COR-L47 (cell line): ENCODE measurements around the gene PCSK5.

ENCODE experiments used
- DNase-seq: peaks from one replicate; lab custom pipeline; 2025; lab: John Stamatoyannopoulos, UW

The PCSK5 gene

DNA sequence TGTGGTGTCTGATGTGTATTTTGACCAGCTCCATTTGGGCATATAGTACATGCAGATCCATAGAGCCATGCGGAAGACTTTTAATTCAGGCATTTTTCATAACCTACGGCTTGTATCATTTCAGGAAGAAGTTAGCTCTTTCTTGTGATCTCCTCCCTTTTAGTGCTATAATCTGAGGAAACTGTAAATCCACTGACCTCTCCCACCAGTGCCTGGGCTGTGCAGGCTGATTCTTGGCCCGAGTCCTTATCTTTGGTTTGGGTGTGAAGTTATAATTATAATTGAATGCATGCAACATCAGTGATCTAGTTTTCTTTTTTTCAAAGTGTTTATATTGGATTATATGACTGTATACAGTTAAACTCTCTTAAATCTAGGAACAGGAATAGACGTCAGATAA is 247.9 kb downstream of the PCSK5 start:
- no peak for DNase-seq

DNA sequence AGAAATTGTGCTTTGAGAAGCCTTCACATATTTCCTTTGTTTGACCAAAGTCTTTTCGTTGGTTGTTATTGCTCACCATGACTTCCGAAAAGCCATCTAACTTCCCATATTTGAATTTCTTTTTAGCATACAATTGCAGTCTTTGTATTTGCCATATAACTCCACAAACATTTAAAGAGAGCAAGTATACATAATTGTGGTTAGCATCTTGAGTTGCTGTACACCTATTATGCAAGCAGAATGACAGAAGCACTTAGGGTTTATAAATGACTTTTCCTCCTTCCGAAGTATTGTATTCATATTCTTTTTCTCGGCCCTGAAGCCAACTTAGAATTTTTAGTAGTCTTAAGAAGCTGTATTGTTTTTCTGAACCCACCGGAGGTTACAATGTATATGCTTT is 253.4 kb downstream of the PCSK5 start:
- DNase-seq: no peak

- no peak for DNase-seq
Observed at GRCh38 chr9:76150013-76150412, 259.5 kb downstream of the PCSK5 start.

- DNase-seq: no peak
Observed at GRCh38 chr9:76151267-76151666, 260.8 kb downstream of the PCSK5 start.

DNA sequence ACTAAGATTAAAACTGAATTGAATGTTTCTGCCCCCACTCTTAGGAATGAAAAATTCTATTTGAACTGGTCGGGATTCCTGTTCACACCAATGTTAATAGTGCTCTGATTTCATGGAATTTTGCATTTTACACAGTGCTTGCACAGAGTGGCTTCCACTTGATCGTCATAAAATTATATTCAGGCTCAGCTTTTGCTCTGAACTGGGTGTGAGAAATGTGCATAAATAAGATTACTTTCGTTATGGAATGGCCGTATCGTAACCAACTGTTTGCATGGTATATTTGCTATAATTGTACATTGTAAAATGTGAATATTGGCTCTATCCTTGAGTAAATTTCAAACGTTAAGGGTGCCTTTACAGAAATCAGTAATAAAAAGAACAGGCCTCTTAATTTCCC is 262.9 kb downstream of the PCSK5 start:
- DNase-seq: no peak

- DNase-seq: no peak
Observed at GRCh38 chr9:76153902-76154629, 263.6 kb downstream of the PCSK5 start.

GRCh38 chr9:76155361-76155760 is 264.9 kb downstream of the PCSK5 start:
- DNase-seq: no peak

- DNase-seq: no peak
Observed at GRCh38 chr9:76158713-76159112, 268.2 kb downstream of the PCSK5 start.

DNA sequence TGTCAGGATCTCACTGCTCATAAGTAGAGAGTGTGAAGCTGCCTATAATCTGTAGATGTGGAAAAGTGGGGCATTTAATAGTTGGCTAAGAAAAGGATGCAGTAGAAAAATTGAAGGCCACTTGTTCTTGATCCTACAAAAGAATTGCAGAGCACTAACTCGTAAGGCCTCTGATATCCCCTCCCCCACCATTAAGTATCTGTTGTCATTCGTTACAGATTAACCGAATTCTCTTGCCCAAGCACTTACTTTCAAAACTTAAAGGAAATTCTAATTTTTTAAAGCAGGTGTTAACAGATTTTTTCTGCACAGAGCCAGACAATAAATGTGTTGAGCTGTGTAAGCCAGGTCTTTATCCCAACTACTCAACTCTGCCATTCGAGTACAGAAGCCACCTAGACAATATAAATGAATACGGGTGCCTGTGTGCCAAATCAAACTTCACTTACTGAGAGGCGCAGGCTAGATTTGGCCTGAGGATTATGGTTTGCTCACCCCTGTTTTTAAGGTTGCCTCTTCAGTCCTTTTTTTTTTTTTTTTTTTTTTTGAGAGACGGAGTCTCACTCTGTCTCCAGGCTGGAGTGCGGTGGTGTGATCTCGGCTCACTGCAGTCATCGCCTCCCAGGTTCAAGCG is 268.9 kb downstream of the PCSK5 start:
- DNase-seq: no peak

DNA sequence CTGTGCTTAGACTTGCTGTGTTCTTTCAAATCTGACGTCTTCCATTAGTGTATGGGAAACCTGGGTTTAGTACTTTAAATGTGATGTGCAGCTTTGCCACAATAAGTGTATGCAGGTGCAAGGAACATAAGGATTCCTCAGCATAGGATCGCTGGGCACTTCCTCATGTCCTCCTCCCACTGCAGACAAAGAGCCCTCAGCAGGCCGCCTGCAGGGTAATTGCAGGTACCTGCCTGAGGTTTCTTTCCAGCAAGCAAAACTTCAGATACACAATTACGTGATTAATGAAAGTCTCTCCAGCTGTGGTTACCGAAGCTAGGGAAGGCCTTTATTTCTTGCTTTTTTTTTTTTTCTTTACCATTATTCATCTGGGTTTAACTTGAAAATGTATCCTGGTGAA is 270.6 kb downstream of the PCSK5 start:
- peak; percentile 57 for DNase-seq

DNA sequence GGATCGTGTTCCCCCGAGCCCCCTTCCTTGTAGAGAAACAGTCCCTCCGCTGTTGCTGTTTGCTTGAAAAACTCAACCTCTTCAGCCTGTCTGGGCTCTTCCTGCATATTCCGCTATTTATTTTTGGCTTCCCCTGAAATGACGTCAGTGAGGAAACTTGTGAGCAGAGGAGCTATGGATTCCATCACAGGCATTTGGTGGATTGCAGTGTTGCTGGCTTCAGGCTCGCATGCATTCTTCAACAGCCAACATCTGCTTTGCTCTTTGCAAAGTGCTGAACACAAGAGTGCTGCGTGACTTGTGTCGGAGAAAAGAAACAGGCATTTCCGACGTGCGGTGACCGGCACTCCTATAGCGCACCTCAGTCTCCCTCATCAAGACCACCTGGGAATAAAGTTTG is 271.1 kb downstream of the PCSK5 start:
- no peak for DNase-seq

DNA sequence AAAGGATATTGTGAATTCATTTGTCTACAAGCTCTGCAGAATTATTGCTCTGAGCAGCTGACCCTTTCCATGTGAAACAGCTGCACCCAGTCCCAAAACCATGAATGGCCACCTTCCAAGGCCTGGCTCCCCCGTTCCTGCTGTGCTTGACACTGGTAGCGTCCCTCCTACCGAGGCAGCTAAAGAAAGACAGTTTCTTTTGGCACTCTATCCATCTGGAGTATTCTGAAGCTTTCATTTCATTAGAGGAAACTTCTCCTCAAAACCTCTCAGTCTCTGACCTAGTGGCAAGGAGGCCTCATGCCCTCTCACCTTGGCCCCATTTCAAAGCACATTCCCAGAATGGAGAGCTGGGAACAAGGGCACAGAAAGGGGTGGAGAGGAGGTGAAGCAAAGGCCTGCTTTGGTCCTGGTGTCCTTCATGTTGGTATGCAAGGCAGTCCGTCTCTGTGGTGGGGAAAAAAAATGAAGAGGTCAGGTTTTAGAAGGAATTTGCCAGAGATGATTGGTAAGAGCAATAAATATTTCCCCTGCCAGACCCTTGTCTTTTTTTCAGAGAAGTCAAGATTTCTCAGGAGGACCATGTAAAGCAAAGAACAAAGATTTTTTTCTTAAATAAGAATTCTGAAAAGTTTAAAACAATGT is 271.7 kb downstream of the PCSK5 start:
- DNase-seq: no peak

- no peak for DNase-seq
Observed at GRCh38 chr9:76162751-76163500, 272.5 kb downstream of the PCSK5 start.

- DNase-seq: no peak
Observed at GRCh38 chr9:76166526-76166925, 276.1 kb downstream of the PCSK5 start.

GRCh38 chr9:76176171-76176570 is 285.7 kb downstream of the PCSK5 start:
- DNase-seq: no peak

DNA sequence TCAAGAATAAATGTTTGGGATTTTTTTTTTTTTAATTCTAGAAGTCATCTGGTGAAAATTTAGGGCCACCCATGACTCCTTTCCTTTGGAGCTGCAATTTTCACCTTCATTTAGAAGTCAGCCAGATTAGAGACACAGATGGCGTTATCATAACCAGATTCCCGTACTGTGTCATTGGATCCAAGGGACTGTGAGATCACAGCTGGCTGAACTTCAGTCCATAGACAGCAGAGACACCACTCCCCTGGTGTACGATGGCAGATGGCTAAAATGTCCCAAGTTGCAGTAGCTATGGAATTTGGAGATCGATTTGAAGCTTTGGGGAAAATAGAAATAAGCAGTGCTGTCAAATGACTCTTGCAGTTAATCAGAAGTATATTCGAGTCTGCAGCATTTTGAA is 287.5 kb downstream of the PCSK5 start:
- no peak for DNase-seq

DNA sequence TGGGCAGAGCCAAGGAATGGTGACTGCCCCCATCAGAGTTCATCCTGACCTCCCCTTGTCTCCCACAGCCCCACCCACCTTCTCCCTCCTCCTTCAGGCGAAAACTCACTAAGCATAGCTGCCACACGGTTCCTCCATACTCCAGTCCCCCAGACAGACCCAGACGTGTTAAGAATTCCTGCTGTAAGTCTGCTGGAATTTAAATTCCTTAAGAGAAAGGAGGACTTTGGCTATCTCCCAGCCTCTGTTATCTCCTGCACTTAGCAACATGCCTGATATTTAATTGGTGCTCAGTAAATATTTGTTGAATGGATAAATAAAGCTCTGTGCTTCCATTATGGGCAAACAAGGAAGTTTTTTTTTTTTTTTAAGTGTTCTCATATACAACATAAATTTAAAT is 290.1 kb downstream of the PCSK5 start:
- DNase-seq: no peak

DNA sequence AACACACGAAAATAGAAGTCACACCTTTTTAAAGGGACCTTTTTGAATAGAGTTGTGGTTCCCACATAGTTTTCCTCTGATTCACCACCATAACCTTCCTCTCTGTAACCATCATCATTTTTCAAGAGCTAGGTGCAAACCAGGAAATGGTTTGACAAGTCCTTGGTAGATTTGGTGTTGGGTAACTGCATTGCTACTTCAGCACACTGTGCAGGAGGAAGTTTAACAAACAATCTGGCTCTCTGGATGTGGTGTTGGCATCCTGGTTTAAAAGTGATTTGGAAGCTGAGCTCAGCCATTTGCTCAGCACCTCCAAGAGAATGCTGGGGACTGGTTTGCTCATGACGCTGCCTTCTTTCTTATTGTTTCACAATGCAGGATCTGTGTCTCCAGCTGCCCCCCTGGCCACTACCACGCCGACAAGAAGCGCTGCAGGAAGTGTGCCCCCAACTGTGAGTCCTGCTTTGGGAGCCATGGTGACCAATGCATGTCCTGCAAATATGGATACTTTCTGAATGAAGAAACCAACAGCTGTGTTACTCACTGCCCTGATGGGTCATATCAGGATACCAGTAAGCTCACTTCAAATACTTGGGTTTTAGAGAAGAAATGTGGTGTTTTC is 290.7 kb downstream of the PCSK5 start:
- DNase-seq: no peak

GRCh38 chr9:76181781-76182180 is 291.3 kb downstream of the PCSK5 start:
- DNase-seq: no peak

GRCh38 chr9:76185432-76185831 is 295.0 kb downstream of the PCSK5 start:
- no peak for DNase-seq

DNA sequence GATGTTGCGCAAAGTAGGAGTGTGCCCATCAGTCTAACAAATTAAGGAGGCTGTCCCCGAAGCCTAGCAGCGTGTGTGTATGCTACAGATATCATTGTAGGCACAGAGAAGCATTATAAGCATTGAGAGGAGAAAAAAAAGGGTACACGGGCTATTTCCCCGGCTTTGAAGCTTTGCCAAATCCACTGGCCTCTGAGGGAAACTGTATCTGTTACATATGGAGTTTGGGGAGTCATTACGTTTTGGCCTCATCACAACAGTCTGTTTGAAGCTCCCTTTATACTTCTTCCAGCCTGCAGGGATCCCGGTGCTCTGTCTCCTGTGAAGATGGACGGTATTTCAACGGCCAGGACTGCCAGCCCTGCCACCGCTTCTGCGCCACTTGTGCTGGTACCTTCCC is 297.8 kb downstream of the PCSK5 start:
- DNase-seq: no peak

- DNase-seq: no peak
Observed at GRCh38 chr9:76188905-76189304, 298.4 kb downstream of the PCSK5 start.
